HCT116 (cell line): ENCODE data around the gene FAM50B. TPM values are rescaled to one million over a fixed set of nuclear protein-coding genes. Genes with fewer than 3 reads are reported as not detected.

Experiments used
- ATAC-seq: fragments of 200-7000 bp; cut with Tn5 transposase; 2 replicates; pipeline ENCODE4 v1.9.1; 2020; ENCODE audit warnings: mild to moderate bottlenecking, moderate library complexity
- BruUV-seq: library from RNA; stranded (reverse); fragments of 400-500 nt; replicated peaks from 2 replicates; lab custom pipeline; 2021; lab: Mats Ljungman, UMichigan
- CTCF ChIA-PET: fragments of 300-600 bp; sonication (Branson Sonifier 250); formaldehyde crosslinking; loops from one replicate; lab custom pipeline; 2021; ENCODE audit warnings: antibody characterized with exemption; lab: Charles Lee
- POLR2A ChIA-PET: fragments of 300-600, 350-600 bp; sonication (Branson Sonifier 250); formaldehyde crosslinking; loops from one replicate; lab custom pipeline; 2021; ENCODE audit warnings: antibody characterized with exemption; lab: Charles Lee
- RAD21 ChIA-PET, 2 experiments: fragments of 300-600 bp; sonication (Branson Sonifier 250); formaldehyde crosslinking; loops; one replicate each; lab custom pipeline; 2023; ENCODE audit warnings: low total read pairs in 2 of 2; ENCODE audit not compliant: uncharacterized antibody in 2 of 2, unreplicated experiment in 2 of 2, low non-redundant PET in 1 of 2; lab: Charles Lee
- DNase-seq: peaks from one replicate; pipeline ENCODE4 v3.0.0-alpha.2; 2010; ENCODE audit warnings: low read depth, low spot score
- H2AFZ ChIP-seq: fragments of 200-600 bp; shearing (Covaris generic), sonication (generic); 2 replicates; pipeline ENCODE4 v1.6.1; 2017; ENCODE audit warnings: low read depth, mixed run types, mixed read lengths, antibody characterized with exemption, low read length; ENCODE audit not compliant: poor library complexity, severe bottlenecking
- H3K27ac ChIP-seq: 2 replicates; pipeline ENCODE4 v1.5.1; 2012; ENCODE audit warnings: low read depth, low read length
- H3K27me3 ChIP-seq: fragments of 200-600 bp; sonication (generic); 2 replicates; pipeline ENCODE4 v1.6.1; 2016; ENCODE audit warnings: mixed run types, low read length, mixed read lengths; ENCODE audit not compliant: insufficient read depth
- H3K36me3 ChIP-seq, 2 experiments: fragments of 200-500 bp in 1 of 2; fragments of 200-600 bp in 1 of 2; sonication (Bioruptor generic) in 1 of 2; sonication (generic) in 1 of 2; 2 replicates each; pipeline versions ENCODE4 v1.5.1 to v1.6.1; 2014 to 2016; ENCODE audit warnings: low read length in 2 of 2, inconsistent platforms in 1 of 2, mixed read lengths in 1 of 2, mixed run types in 1 of 2; ENCODE audit not compliant: insufficient read depth in 2 of 2, control insufficient read depth in 1 of 2
- H3K4me1 ChIP-seq, 2 experiments: fragments of 200-600 bp in 1 of 2; sonication (generic) in 1 of 2; 2 replicates each; pipeline versions ENCODE4 v1.5.1 to v1.6.1; 2012 to 2017; ENCODE audit warnings: low read length in 2 of 2, inconsistent platforms in 1 of 2, mild to moderate bottlenecking in 1 of 2, mixed read lengths in 1 of 2, mixed run types in 1 of 2, moderate library complexity in 1 of 2; ENCODE audit not compliant: insufficient read depth in 2 of 2, control insufficient read depth in 1 of 2
- H3K4me2 ChIP-seq: fragments of 200-600 bp; sonication (generic); 2 replicates; pipeline ENCODE4 v1.6.1; 2017; ENCODE audit warnings: mixed run types, low read length, mixed read lengths
- H3K4me3 ChIP-seq, 2 experiments: fragments of 200-600 bp in 1 of 2; sonication (generic) in 1 of 2; replicated peaks in 1 of 2; 2 replicates each; pipeline ENCODE4 v1.5.1; 2011 to 2016; ENCODE audit warnings: low read length in 2 of 2, control low read depth in 1 of 2, low read depth in 1 of 2, mild to moderate bottlenecking in 1 of 2, mixed read lengths in 1 of 2, mixed run types in 1 of 2
- H3K79me2 ChIP-seq: fragments of 200-600 bp; sonication (generic); 2 replicates; pipeline ENCODE4 v1.6.1; 2017; ENCODE audit warnings: mild to moderate bottlenecking, mixed run types, low read length, moderate library complexity, mixed read lengths; ENCODE audit not compliant: insufficient read depth
- H3K9ac ChIP-seq: fragments of 200-600 bp; sonication (generic); 2 replicates; pipeline ENCODE4 v1.6.1; 2016; ENCODE audit warnings: low read length, mixed read lengths
- H3K9me2 ChIP-seq: fragments of 200-600 bp; sonication (generic), shearing (Covaris generic); 2 replicates; pipeline ENCODE4 v1.6.1; 2017; ENCODE audit warnings: mixed run types, mild to moderate bottlenecking, moderate library complexity; ENCODE audit not compliant: insufficient read depth
- H3K9me3 ChIP-seq, 2 experiments: fragments of 200-500 bp in 1 of 2; fragments of 200-600 bp in 1 of 2; sonication (Bioruptor generic) in 1 of 2; sonication (generic) in 1 of 2; 2 replicates each; pipeline ENCODE4 v1.6.1; 2014 to 2017; ENCODE audit warnings: low read length in 2 of 2, mixed read lengths in 2 of 2, inconsistent platforms in 1 of 2, low read depth in 1 of 2, mild to moderate bottlenecking in 1 of 2, mixed run types in 1 of 2, moderate library complexity in 1 of 2; ENCODE audit not compliant: control insufficient read depth in 1 of 2, insufficient read depth in 1 of 2
- H4K20me1 ChIP-seq: fragments of 200-600 bp; sonication (generic), shearing (Covaris generic); 2 replicates; pipeline ENCODE4 v1.6.1; 2017; ENCODE audit warnings: mixed run types, mild to moderate bottlenecking, moderate library complexity; ENCODE audit not compliant: insufficient read depth
- CBX3 ChIP-seq: IDR thresholded peaks from 2 replicates; pipeline ENCODE4 v1.6.1; 2012; ENCODE audit warnings: low read depth
- ELF1 ChIP-seq: IDR thresholded peaks from 2 replicates; pipeline ENCODE4 v1.6.1; 2012; ENCODE audit warnings: low read depth, borderline replicate concordance
- POLR2A ChIP-seq: IDR thresholded peaks from 2 replicates; pipeline ENCODE4 v1.7.0; 2011; ENCODE audit warnings: borderline replicate concordance; ENCODE audit not compliant: insufficient read depth, insufficient read length; ENCODE audit errors: extremely low read depth
- SIN3A ChIP-seq: IDR thresholded peaks from 2 replicates; pipeline ENCODE4 v1.6.1; 2012; ENCODE audit warnings: low read depth
- SP1 ChIP-seq: IDR thresholded peaks from 2 replicates; pipeline ENCODE4 v1.6.1; 2012; ENCODE audit warnings: low read depth
- TCF7L2 ChIP-seq: IDR thresholded peaks from 2 replicates; pipeline ENCODE4 v1.7.0; 2011; ENCODE audit warnings: borderline replicate concordance, inconsistent platforms; ENCODE audit not compliant: insufficient read depth, insufficient read length; ENCODE audit errors: extremely low read depth
- ZNF274 ChIP-seq: fragments of 200-500 bp; sonication (Bioruptor generic); IDR thresholded peaks from 2 replicates; pipeline ENCODE4 v1.6.1; 2014; ENCODE audit warnings: mild to moderate bottlenecking, low read depth, low read length, inconsistent platforms
- intact Hi-C: fragments of 100-400 bp; cut with micrococcal nuclease; formaldehyde crosslinking; loops from 2 replicates; pipeline ENCODE4 v1.10.0; 2022
- total RNA-seq: library from RNA; stranded (reverse); gene quantifications from one replicate; pipeline ENCODE4 v1.2.1, GENCODE V29; 2021; ENCODE audit not compliant: unreplicated experiment
- TF ChIP-seq, protein P1 (sequence below): IDR thresholded peaks from 2 replicates; pipeline ENCODE4 v1.6.1; 2012; ENCODE audit warnings: low read depth
- TF ChIP-seq, protein P2 (sequence below): IDR thresholded peaks from 2 replicates; pipeline ENCODE4 v1.6.1; 2012

FAM50B gene
- total RNA-seq, 1 experiment from 2014 or later: 0.86 TPM

- RAD21 ChIA-PET: no interaction called here
- H3K36me3 ChIP-seq: no peaks in the 10 kb centered on the region
- intact Hi-C loops: no loop called here
- no TSS peak for BruUV-seq
- no peak overlapping the region for H3K27ac ChIP-seq
- H3K9ac ChIP-seq: no peak overlapping the region
- CTCF ChIA-PET: no interaction called here
- ATAC-seq: no peak
- no peaks in the 10 kb centered on the region for H3K4me1 ChIP-seq
- POLR2A ChIA-PET: no interaction called here
- no peak overlapping the region for H3K4me2 ChIP-seq
- DNase-seq: no peak
- no peaks in the 10 kb centered on the region for H3K27me3 ChIP-seq
- no peak overlapping the region for H2AFZ ChIP-seq
- H4K20me1 ChIP-seq: no peaks in the 10 kb centered on the region
- no peak overlapping the region for H3K4me3 ChIP-seq
- H3K9me2 ChIP-seq: no peaks in the 10 kb centered on the region
- TF ChIP-seq SIN3A (no peak), ZNF274 (no peak), TCF7L2 (no peak), ELF1 (no peak), SP1 (no peak), POLR2A (no peak), CBX3 (no peak)
- TF ChIP-seq, protein P1, sequence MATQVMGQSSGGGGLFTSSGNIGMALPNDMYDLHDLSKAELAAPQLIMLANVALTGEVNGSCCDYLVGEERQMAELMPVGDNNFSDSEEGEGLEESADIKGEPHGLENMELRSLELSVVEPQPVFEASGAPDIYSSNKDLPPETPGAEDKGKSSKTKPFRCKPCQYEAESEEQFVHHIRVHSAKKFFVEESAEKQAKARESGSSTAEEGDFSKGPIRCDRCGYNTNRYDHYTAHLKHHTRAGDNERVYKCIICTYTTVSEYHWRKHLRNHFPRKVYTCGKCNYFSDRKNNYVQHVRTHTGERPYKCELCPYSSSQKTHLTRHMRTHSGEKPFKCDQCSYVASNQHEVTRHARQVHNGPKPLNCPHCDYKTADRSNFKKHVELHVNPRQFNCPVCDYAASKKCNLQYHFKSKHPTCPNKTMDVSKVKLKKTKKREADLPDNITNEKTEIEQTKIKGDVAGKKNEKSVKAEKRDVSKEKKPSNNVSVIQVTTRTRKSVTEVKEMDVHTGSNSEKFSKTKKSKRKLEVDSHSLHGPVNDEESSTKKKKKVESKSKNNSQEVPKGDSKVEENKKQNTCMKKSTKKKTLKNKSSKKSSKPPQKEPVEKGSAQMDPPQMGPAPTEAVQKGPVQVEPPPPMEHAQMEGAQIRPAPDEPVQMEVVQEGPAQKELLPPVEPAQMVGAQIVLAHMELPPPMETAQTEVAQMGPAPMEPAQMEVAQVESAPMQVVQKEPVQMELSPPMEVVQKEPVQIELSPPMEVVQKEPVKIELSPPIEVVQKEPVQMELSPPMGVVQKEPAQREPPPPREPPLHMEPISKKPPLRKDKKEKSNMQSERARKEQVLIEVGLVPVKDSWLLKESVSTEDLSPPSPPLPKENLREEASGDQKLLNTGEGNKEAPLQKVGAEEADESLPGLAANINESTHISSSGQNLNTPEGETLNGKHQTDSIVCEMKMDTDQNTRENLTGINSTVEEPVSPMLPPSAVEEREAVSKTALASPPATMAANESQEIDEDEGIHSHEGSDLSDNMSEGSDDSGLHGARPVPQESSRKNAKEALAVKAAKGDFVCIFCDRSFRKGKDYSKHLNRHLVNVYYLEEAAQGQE: no peak
- TF ChIP-seq, protein P2, sequence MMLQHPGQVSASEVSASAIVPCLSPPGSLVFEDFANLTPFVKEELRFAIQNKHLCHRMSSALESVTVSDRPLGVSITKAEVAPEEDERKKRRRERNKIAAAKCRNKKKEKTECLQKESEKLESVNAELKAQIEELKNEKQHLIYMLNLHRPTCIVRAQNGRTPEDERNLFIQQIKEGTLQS: no peak
- no peaks in the 10 kb centered on the region for H3K79me2 ChIP-seq
- no peaks in the 10 kb centered on the region for H3K9me3 ChIP-seq
These were observed 23.2 kb downstream of the FAM50B start for GRCh38 chr6:3872370-3872854.
